NCI-H526 treated with DMSO at 0.1 percent for 48 hours (cell line): ENCODE measurements around the gene TEX10.
"Not testable (repeated sequence)": the region's sequence is repeated elsewhere in the genome, so short reads cannot be mapped to it uniquely, and the experiment has no call there.

Experiments
- DNase-seq: peaks from one replicate; lab custom pipeline; 2025; lab: John Stamatoyannopoulos, UW

The TEX10 gene

GRCh38 chr9:100346836-100347235 is 5.9 kb downstream of the TEX10 start:
- no peak for DNase-seq

- DNase-seq: no peak
Observed at GRCh38 chr9:100341889-100342288, 10.9 kb downstream of the TEX10 start.

GRCh38 chr9:100340224-100340623 is 12.5 kb downstream of the TEX10 start:
- DNase-seq: no peak

- not testable (repeated sequence) for DNase-seq
Observed at GRCh38 chr9:100338736-100339135, 14.0 kb downstream of the TEX10 start.

- DNase-seq: no peak
Observed at GRCh38 chr9:100324594-100325200, 28.0 kb downstream of the TEX10 start.

- no peak for DNase-seq
Observed at GRCh38 chr9:100322954-100323536, 29.7 kb downstream of the TEX10 start.

GRCh38 chr9:100317706-100318105 is 35.0 kb downstream of the TEX10 start:
- no peak for DNase-seq

GRCh38 chr9:100315561-100315960 is 37.2 kb downstream of the TEX10 start:
- DNase-seq: no peak

GRCh38 chr9:100309992-100310391 is 42.8 kb downstream of the TEX10 start:
- DNase-seq: no peak

GRCh38 chr9:100308965-100309564 is 43.7 kb downstream of the TEX10 start:
- DNase-seq: no peak

- DNase-seq: no peak
Observed at GRCh38 chr9:100307080-100307479, 45.7 kb downstream of the TEX10 start.

- no peak for DNase-seq
Observed at GRCh38 chr9:100306283-100306682, 46.5 kb downstream of the TEX10 start.

GRCh38 chr9:100303747-100304146 is 49.0 kb downstream of the TEX10 start:
- DNase-seq: no peak

GRCh38 chr9:100298378-100298777 is 54.4 kb downstream of the TEX10 start:
- no peak for DNase-seq

GRCh38 chr9:100296407-100296806 is 56.3 kb downstream of the TEX10 start:
- no peak for DNase-seq

GRCh38 chr9:100295240-100295639 is 57.5 kb downstream of the TEX10 start:
- DNase-seq: no peak

GRCh38 chr9:100294806-100295205 is 57.9 kb downstream of the TEX10 start:
- DNase-seq: no peak

GRCh38 chr9:100294341-100294740 is 58.4 kb downstream of the TEX10 start:
- no peak for DNase-seq

GRCh38 chr9:100292414-100292813 is 60.3 kb downstream of the TEX10 start:
- no peak for DNase-seq

- DNase-seq: no peak
Observed at GRCh38 chr9:100290714-100291113, 62.0 kb downstream of the TEX10 start.

- no peak for DNase-seq
Observed at GRCh38 chr9:100287186-100287585, 65.6 kb downstream of the TEX10 start.

- no peak for DNase-seq
Observed at GRCh38 chr9:100286257-100286656, 66.5 kb downstream of the TEX10 start.

GRCh38 chr9:100285601-100286000 is 67.1 kb downstream of the TEX10 start:
- DNase-seq: no peak

GRCh38 chr9:100285080-100285479 is 67.7 kb downstream of the TEX10 start:
- no peak for DNase-seq
